DND-41 (cell line): Measurements from ENCODE around the gene ADAMTSL2.

Experiments
- CTCF ChIP-seq: IDR thresholded peaks from 2 replicates; pipeline ENCODE4 v1.5.1; 2012; ENCODE audit warnings: borderline replicate concordance, low read length, moderate library complexity, mild to moderate bottlenecking; ENCODE audit not compliant: poor library complexity, severe bottlenecking; ENCODE audit errors: extremely low read depth
- EZH2 ChIP-seq: IDR thresholded peaks from 3 replicates; pipeline ENCODE4 v1.6.1; 2012; ENCODE audit warnings: borderline replicate concordance, low read depth, mild to moderate bottlenecking, moderate library complexity, low read length, inconsistent platforms; ENCODE audit not compliant: severe bottlenecking

- TF ChIP-seq CTCF (no peak), EZH2 (no peak)
These were observed 25.8 kb downstream of the ADAMTSL2 start for GRCh38 chr9:133560311-133560710.
